Caco-2 (cell line): Measurements from ENCODE around the gene AREL1. TPM values are rescaled to one million over a fixed set of nuclear protein-coding genes. Genes with fewer than 3 reads are reported as not detected.

Experiments used
- BruUV-seq: library from RNA; stranded (reverse); fragments of 400-500 nt; replicated peaks from 2 replicates; lab custom pipeline; 2021; lab: Mats Ljungman, UMichigan
- CTCF ChIA-PET: fragments of 300-600 bp; sonication (Branson Sonifier 250); formaldehyde crosslinking; loops from one replicate; lab custom pipeline; 2022; ENCODE audit warnings: antibody characterized with exemption; lab: Charles Lee
- POLR2A ChIA-PET: fragments of 300-600 bp; sonication (Branson Sonifier 250); formaldehyde crosslinking; loops from one replicate; lab custom pipeline; 2022; ENCODE audit warnings: antibody characterized with exemption; lab: Charles Lee
- DNase-seq, 2 experiments: peaks; one replicate each; pipeline versions ENCODE4 v3.0.0 to v3.0.0-alpha.2; 2020 to 2022
- H3K27me3 ChIP-seq: replicated peaks from 2 replicates; pipeline ENCODE4 v1.6.0; 2011; ENCODE audit warnings: low read length; ENCODE audit not compliant: control insufficient read depth, insufficient read depth
- H3K36me3 ChIP-seq: 2 replicates; pipeline ENCODE4 v1.5.1; 2011; ENCODE audit warnings: low read length; ENCODE audit not compliant: control insufficient read depth, insufficient read depth
- H3K4me1 ChIP-seq: fragments of 250-450 bp; sonication (Bioruptor Pico); 2 replicates; pipeline ENCODE4 v1.5.1; 2020; ENCODE audit warnings: mild to moderate bottlenecking
- H3K4me3 ChIP-seq: 2 replicates; pipeline ENCODE4 v1.5.1; 2011; ENCODE audit warnings: low read depth, mild to moderate bottlenecking, control low read depth, low read length
- H3K9me3 ChIP-seq: fragments of 250-450 bp; sonication (Bioruptor Pico); 2 replicates; pipeline ENCODE4 v1.5.1; 2020; ENCODE audit warnings: mild to moderate bottlenecking, moderate library complexity
- H3K27ac Mint-ChIP-seq: one replicate; pipeline ENCODE4 v1.8.0; 2022; ENCODE audit warnings: mixed read lengths; ENCODE audit not compliant: unreplicated experiment
- H3K27me3 Mint-ChIP-seq: one replicate; pipeline ENCODE4 v1.8.0; 2022; ENCODE audit warnings: mixed read lengths; ENCODE audit not compliant: insufficient read depth, unreplicated experiment
- H3K36me3 Mint-ChIP-seq: one replicate; pipeline ENCODE4 v1.8.0; 2022; ENCODE audit warnings: mild to moderate bottlenecking, mixed read lengths; ENCODE audit not compliant: insufficient read depth, unreplicated experiment
- H3K4me1 Mint-ChIP-seq: one replicate; pipeline ENCODE4 v1.8.0; 2022; ENCODE audit warnings: low read depth, mixed read lengths; ENCODE audit not compliant: unreplicated experiment
- H3K4me3 Mint-ChIP-seq: one replicate; pipeline ENCODE4 v1.8.0; 2022; ENCODE audit warnings: mild to moderate bottlenecking, moderate library complexity, mixed read lengths; ENCODE audit not compliant: unreplicated experiment
- H3K9me3 Mint-ChIP-seq: one replicate; pipeline ENCODE4 v1.8.0; 2022; ENCODE audit warnings: mixed read lengths; ENCODE audit not compliant: unreplicated experiment
- intact Hi-C: fragments of 100-400 bp; cut with micrococcal nuclease; formaldehyde crosslinking; loops from one replicate; pipeline ENCODE4 v1.10.0; 2022; ENCODE audit not compliant: unreplicated experiment
- total RNA-seq: library from RNA; stranded (reverse); gene quantifications from 2 replicates; pipeline ENCODE4 v1.2.3, GENCODE V29; 2022
- TF ChIP-seq, protein P1 (sequence below), 2 experiments: fragments of 200-600 bp in 1 of 2; IDR thresholded peaks; 1 replicate in 1 of 2; 2 replicates in 1 of 2; pipeline versions ENCODE4 v1.5.1 to v1.8.0; 2011 to 2022; ENCODE audit warnings: antibody characterized with exemption in 1 of 2, control low read depth in 1 of 2, inconsistent platforms in 1 of 2, low read depth in 1 of 2, low read length in 1 of 2, mild to moderate bottlenecking in 1 of 2, moderate library complexity in 1 of 2; ENCODE audit not compliant: insufficient read depth in 1 of 2, severe bottlenecking in 1 of 2, unreplicated experiment in 1 of 2

The AREL1 gene
- total RNA-seq, 1 experiment from 2014 or later = 38.0 TPM

- TF ChIP-seq, protein P1, sequence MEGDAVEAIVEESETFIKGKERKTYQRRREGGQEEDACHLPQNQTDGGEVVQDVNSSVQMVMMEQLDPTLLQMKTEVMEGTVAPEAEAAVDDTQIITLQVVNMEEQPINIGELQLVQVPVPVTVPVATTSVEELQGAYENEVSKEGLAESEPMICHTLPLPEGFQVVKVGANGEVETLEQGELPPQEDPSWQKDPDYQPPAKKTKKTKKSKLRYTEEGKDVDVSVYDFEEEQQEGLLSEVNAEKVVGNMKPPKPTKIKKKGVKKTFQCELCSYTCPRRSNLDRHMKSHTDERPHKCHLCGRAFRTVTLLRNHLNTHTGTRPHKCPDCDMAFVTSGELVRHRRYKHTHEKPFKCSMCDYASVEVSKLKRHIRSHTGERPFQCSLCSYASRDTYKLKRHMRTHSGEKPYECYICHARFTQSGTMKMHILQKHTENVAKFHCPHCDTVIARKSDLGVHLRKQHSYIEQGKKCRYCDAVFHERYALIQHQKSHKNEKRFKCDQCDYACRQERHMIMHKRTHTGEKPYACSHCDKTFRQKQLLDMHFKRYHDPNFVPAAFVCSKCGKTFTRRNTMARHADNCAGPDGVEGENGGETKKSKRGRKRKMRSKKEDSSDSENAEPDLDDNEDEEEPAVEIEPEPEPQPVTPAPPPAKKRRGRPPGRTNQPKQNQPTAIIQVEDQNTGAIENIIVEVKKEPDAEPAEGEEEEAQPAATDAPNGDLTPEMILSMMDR (IDR thresholded peaks at IDR 0.05; ENCODE audit: insufficient read depth in 1 of 2, low read depth in 1 of 2, low read length in 1 of 2, severe bottlenecking in 1 of 2, unreplicated experiment in 1 of 2) = no peak
- Histone ChIP-seq H3K4me3 (no peak overlapping the region), H3K36me3 (no peaks in the 10 kb centered on the region), H3K4me1 (no peaks in the 10 kb centered on the region), H3K27me3 (no peaks in the 10 kb centered on the region), H3K9me3 (no peaks in the 10 kb centered on the region)
- ChIA-PET CTCF (interaction anchor here (3.0 kb wide), 1 partner anchor 39 kb away, joined by 8 read pairs; no protein-coding TSS in a partner anchor), POLR2A (interaction anchor here (0.9 kb wide), 1 partner anchor 10 kb away, joined by 3 read pairs; no protein-coding TSS in a partner anchor)
- no peak for DNase-seq
- Mint-ChIP-seq H3K4me1 (no peaks in the 10 kb centered on the region), H3K4me3 (no peak overlapping the region), H3K27ac (no peak overlapping the region), H3K9me3 (no peaks in the 10 kb centered on the region), H3K27me3 (no peaks in the 10 kb centered on the region), H3K36me3 (peaks cover 7% of the 10 kb centered on the region)
- intact Hi-C loops = no loop called here
- BruUV-seq = no TSS peak
Measured at GRCh38 chr14:74647678-74648461, 65.0 kb downstream of the AREL1 start.

DNA sequence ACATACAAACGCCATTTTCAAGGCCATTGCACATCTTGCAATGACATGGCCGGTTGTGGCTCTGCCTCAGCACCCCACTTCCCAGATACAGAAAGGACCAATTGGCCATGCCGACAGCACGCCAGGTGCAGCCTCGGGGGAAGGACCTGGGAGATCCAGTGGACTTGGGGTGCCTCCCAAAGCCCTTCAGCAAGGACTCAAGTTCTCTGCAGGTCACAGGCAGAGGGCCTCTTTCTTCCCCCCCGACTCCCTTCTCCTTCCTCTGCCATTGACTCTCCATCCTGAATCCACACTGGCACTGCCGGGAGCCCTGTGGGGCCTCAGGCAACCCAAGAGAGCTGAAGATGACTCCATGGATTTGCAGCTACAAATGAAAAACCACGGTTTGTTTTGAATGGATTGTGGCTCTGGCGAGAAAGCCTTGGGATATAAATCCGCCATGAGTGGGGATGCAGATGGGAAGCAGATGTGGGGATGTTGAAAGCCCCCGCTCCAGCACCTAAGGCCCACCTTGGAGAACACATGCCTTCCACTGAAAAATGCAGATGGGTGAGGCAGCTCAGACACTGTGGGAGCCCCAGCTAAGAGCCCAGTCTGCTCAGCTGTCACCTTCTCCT lies 65.7 kb downstream of the AREL1 start:
- no peak overlapping the region for H3K4me3 ChIP-seq
- no peaks in the 10 kb centered on the region for H3K27me3 Mint-ChIP-seq
- H3K4me1 ChIP-seq = no peaks in the 10 kb centered on the region
- H3K27me3 ChIP-seq = no peaks in the 10 kb centered on the region
- ChIA-PET CTCF (interaction anchor here (3.0 kb wide), 1 partner anchor 38 kb away, joined by 8 read pairs; no protein-coding TSS in a partner anchor), POLR2A (interaction anchor here (0.9 kb wide), 1 partner anchor 9 kb away, joined by 3 read pairs; no protein-coding TSS in a partner anchor)
- H3K9me3 ChIP-seq = no peaks in the 10 kb centered on the region
- H3K4me1 Mint-ChIP-seq = no peaks in the 10 kb centered on the region
- TF ChIP-seq, protein P1 (IDR thresholded peaks at IDR 0.05; ENCODE audit: insufficient read depth in 1 of 2, low read depth in 1 of 2, low read length in 1 of 2, severe bottlenecking in 1 of 2, unreplicated experiment in 1 of 2) = no peak
- DNase-seq = no peak
- H3K27ac Mint-ChIP-seq = no peak overlapping the region
- H3K9me3 Mint-ChIP-seq = no peaks in the 10 kb centered on the region
- intact Hi-C loops = no loop called here
- no peak overlapping the region for H3K4me3 Mint-ChIP-seq
- no TSS peak for BruUV-seq
- peaks cover 7% of the 10 kb centered on the region for H3K36me3 Mint-ChIP-seq
- no peaks in the 10 kb centered on the region for H3K36me3 ChIP-seq

- Mint-ChIP-seq H3K27ac (no peak overlapping the region), H3K4me3 (no peak overlapping the region), H3K4me1 (no peaks in the 10 kb centered on the region), H3K36me3 (peaks cover 7% of the 10 kb centered on the region), H3K9me3 (no peaks in the 10 kb centered on the region), H3K27me3 (no peaks in the 10 kb centered on the region)
- no TSS peak for BruUV-seq
- POLR2A ChIA-PET = no interaction called here
- CTCF ChIA-PET = no interaction called here
- Histone ChIP-seq H3K4me3 (no peak overlapping the region), H3K36me3 (no peaks in the 10 kb centered on the region), H3K9me3 (no peaks in the 10 kb centered on the region), H3K27me3 (no peaks in the 10 kb centered on the region), H3K4me1 (no peaks in the 10 kb centered on the region)
- intact Hi-C loops = no loop called here
- DNase-seq = no peak
- TF ChIP-seq, protein P1 (IDR thresholded peaks at IDR 0.05; ENCODE audit: insufficient read depth in 1 of 2, low read depth in 1 of 2, low read length in 1 of 2, severe bottlenecking in 1 of 2, unreplicated experiment in 1 of 2) = no peak
Measured at GRCh38 chr14:74645756-74646470, 67.0 kb downstream of the AREL1 start.
